NCI-H2029 (cell line): Measurements from ENCODE around the gene OMP.

ENCODE experiments used
- DNase-seq: peaks from one replicate; lab custom pipeline; 2025; lab: John Stamatoyannopoulos, UW

OMP gene

DNA sequence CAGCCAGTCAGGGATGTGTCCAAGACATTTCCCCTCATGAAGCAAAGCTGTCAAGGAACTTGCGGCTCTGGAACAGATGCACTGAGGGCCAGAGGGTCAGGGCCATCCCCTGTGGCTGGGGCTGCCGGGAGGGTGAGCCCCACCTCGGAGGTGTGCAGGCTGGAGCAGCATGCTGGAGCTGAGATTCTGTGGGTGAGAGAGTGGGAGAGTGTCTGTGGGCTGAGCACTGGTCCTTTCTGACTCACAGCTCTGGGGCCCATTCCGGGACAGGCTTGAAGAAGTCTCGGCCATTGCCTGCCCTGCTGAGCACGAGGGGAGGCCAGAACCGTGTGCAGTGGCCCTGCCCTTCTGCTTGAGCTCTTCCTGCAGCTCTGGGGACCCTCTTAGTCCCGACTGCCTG is 2.1 kb downstream of the OMP start:
- DNase-seq, result no peak

DNA sequence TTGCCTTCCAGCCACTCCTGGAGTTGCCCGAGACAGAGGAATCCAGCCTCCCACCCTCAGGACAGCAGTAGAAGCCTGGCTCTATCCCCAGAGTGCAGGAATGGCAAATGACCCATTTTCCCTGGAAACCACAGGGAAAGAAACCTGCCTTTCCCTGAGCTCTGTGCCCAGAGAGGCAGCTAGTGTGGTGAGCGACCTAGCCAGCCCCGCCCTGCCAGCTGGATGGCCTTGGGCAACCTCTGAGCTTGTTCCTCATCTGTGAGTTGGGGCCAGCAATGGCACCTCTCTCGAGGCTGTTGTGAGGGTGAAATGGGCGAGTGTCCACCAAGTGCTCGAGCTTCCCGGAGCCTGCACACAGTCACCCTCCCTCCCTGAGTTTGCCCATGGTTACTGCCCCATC is 3.7 kb downstream of the OMP start:
- DNase-seq, result no peak

DNA sequence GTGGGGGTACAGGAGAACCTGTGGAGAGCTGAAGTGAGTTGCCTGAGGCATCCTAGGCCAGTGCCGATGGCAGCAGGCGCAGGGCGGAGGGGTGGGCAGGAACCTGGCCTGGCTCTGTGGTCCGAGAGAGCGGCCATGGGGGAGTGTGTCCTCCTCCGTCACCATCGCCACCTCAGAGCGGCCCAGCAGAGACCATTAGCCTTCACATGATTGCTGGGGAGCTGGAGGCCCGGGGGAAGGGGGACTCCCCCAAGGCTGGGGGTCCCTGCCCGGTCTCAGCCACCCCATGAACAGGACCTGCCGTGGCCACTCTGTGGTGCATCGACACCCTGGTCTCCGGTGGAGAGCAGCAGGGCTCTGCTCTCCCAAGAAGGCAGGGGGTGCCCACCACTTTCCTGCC is 4.1 kb downstream of the OMP start:
- no peak for DNase-seq

DNA sequence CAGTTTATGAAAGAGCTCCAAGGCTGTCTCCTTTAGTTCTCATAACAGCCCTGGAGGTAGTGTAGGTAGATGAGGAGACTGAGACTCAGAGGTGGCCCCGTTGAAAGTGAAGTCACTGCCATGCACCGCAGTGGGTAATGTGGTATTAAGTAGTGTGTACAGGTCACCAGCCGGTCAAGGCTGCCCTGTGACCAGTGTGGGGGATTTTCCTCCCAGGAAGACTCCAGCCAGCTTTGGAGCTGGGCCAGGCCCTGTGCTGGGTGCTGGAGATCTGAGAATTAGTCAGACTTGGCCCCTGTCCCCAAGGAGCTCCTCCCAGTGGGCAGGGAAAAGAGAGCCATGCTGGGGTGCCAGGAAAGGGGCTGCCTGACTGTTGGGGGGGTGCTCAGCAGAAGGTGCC is 5.3 kb downstream of the OMP start:
- no peak for DNase-seq

DNA sequence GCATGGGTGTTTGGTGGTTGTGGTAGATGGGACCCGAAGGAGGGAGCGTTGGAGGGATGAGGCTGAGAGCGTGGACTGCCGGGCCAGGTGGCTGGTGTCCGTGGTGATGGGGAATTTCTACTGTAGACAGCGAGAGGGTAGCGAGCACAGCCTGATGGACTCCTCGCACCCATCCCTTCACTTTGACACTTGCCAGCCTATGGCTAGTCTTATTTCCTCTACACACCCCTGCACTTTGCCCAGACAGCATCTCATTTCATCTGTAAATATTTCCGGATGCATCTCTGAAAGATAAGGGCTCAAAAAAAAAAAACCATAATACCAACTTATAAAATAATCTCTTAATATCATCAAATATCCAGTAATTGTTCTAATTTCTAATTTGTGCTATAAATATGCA is 5.8 kb downstream of the OMP start:
- DNase-seq, result no peak

DNA sequence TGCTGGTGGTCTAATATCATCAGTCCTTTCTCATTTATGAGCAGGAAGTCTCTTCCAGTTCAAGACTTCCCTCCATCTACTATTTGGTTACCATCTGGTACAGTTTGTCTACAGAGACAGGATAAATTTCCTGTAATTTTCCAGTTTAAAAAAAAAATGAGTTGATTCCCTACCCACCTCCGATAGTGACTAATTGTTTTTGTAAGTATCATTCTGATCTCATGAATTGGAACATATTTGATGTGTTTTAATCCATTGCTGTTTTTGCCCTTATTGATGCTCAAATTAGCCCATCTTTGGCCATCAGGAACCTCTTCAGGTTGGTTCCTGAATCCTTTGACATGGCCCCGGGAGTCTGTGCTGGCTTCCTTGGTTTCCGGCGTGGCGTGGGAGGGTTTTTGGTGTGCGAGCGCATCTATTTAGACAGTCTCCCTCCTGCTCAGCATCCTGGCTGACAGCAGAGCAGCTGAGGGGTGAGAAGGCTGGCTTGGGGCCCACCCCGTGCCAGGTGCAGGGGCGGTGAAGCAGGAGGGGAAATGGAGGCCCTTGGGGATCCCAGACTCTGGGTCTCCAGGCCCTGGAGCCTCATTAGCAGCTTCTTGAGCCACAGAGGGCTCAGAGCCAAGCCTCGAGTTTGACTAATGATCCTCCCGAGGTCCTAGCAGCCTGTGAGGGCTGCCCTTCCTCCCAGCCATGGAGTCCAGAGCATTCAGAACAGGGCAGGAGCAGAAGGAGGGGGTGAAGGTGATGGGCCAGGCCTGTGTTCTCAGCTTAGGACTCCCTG is 6.8 kb downstream of the OMP start:
- DNase-seq, result no peak

DNA sequence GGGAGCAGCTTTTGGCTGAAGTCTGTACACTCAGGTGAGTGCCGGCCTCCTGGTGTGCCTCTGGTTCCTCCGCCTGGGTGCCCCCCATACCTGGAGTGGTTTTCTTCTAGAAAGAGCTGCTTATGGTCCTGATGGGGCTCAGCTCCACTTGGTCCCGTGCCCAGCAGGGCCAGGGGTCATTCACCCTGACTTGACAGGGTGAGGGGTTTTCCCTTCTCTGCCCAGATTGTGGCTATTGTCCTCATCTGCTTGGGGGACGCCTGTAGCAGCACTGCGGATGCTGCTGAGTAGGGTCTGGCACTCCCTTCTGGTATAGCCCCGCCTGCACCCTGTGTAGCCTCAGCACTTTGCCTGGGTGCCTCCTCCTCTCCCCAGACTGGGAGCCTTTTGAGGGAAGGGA is 8.2 kb downstream of the OMP start:
- DNase-seq, result no peak

DNA sequence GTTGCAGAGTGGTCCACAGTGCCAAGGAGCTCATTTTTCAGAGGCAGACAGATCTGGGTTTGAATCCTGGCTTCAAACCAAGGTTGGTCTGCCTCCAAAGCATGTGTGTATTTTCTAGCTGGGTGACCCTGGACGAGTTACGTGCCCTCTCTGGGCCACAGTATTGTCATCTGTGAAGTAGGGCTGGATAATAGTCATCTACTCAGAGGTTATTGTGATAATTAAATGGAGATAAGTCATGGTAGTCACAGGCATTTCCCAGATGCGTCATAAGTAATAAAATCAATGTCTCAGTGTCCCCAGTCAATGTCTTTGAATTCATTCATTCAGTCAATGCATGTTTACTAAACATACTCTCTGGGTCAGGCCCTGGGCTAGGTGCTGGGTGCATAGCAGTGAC is 8.6 kb downstream of the OMP start:
- DNase-seq, result no peak

DNA sequence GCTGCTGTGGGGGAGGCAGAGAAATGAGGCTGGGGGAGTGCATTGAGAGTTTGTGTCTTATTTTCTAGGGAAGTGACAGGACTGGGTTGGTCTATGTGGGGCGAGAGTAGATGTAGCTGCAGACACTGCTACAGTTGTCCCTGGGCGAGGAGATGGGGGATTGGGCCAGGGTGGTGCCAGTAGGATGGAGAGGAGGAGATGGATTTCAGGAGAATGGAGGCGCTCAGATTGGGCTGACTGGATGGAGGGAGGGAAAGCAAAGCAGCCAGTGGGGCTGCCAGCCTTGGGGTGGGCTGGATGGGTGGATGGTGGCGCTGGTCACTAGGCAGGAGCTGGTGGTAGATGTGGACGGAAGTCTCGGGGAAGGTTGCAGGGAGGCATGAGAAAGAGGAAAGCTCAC is 9.3 kb downstream of the OMP start:
- no peak for DNase-seq

DNA sequence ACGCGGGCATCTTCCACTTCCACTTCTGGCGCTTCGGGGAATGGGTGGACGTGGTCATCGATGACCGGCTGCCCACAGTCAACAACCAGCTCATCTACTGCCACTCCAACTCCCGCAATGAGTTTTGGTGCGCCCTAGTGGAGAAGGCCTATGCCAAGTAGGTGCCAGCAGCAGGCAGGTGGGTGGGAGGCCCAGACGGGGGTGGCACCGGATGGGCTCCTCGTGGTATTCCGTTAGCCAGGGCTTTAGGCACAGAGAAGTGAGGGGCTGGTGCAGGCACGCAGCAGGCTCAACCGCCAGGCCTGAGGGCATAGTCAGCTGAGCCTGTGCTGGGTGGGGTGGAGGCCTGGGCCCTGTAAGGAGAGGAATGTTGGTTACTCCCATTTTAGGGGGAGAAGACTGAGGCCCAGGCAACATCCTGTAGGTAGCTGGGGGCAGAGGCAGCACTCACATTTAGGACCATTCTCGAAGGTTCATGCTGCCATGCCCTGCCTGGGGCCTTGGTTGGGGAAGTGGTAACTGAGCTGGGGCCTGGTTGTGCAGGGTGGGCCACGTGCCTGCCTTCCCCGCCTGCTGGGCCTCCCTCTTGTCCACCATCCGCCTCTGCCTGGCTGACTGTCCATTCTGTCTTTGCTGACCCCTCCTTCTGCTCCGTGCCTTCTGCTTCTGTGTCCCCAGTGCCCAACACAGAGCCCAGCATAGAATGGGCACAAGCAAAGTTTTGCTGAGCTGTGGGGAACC is 10.2 kb downstream of the OMP start:
- no peak for DNase-seq

DNA sequence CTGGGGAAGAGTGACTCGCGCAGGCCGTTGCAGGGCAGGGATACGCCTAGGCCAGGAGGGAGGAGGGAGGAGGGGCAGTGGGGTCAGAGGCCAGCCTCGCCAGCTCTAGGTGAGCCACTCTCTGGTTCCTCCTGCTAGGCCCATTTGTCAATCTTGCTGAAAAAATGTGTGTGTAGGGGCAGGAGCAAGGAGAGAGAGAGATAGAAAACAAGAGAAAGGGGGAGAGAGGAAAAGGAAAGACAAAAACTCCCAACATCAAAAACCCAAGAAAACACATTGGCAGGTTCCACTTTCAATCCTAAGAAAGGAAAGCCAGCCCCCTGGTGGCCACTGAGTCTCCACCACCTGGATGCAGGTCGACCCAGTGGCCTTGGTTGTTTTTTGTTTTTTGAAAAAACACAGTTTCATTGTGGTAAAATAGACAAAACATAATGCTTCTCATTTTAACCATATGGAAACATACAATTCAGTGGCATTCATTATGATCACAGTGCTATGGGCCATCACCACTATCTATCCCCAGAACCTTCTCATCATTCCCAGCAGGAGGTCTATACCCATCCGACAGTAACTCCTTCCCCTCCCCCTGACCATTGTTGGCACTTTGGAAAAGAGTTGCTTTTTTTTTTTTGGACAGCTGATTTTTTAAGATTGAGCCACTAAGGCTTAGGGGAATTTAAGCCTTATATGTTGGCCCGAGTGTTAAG is 10.9 kb downstream of the OMP start:
- no peak for DNase-seq

DNA sequence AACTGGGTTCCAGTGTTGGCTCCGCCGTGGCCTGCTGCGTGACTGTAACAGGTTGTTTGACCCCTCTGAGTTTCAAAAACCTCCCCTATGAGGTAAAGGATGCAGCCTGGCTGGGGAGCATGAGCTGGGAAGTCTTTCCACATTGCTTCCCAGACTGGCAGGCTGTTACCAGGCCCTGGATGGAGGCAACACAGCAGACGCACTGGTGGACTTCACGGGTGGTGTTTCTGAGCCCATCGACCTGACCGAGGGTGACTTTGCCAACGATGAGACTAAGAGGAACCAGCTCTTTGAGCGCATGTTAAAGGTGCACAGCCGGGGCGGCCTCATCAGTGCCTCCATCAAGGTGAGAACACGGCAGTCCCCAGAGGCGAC is 11.4 kb downstream of the OMP start:
- no peak for DNase-seq

DNA sequence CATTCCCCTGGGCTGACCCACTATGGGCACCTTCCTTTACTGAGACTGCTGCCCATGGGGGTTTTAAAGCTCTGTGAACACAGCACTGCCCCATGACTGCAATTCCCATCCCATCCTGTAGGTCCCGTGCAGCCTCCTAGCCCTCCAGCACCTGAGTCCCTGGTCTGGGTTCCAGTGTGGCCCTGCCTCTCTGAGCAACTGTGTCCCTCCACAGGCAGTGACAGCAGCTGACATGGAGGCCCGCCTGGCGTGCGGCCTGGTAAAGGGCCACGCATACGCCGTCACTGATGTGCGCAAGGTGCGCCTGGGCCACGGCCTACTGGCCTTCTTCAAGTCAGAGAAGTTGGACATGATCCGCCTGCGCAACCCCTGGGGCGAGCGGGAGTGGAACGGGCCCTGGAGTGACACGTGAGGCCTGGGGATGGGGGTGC is 12.6 kb downstream of the OMP start:
- no peak for DNase-seq

DNA sequence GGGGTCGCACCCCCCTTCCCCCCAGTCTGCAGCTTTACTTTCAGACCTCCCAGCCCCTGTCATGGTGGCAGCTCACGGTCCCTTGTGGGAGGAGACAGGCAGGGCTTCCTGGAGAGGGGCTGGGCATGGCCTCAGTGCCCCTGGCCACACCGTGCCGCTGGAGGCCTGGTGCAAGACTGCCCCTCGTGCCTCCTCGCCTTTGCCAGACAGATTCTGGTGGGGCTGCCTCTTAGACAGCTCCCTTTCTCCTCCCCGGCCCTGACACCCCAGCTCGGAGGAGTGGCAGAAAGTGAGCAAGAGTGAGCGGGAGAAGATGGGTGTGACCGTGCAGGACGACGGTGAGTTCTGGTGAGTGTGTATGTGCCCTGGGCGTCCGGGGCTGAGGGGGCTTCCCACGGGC is 13.3 kb downstream of the OMP start:
- DNase-seq, result no peak

DNA sequence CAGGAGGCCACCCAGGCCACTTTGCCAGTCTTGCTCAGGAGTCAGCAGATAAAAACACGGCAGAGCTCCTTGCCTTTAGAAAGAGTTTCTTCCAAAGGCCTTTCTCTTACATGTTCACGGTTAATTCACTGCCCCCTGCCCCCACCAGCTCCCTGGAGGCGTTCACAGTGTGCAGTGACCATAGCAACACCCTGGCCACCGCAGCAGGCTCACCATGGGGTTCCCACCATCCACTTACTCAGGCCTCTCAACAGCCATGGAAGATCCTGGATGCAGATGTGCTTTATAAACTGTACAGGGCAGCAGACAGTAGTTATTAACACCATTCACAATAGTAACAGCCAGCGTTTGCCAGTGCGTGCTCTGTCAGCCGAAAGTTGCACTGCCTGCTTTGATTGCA is 14.9 kb downstream of the OMP start:
- DNase-seq, result no peak

DNA sequence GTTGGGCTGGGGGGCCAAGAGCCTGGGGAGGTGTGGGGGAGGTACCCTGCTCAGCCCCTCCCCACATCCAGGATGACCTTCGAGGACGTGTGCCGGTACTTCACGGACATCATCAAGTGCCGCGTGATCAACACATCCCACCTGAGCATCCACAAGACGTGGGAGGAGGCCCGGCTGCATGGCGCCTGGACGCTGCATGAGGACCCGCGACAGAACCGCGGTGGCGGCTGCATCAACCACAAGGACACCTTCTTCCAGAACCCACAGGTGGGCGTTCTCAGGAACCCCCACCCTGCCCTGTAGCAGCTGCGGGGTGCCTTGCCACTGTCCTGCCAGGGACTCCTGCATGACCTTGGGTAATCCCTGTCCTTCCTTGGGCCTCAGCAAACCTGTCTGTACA is 15.4 kb downstream of the OMP start:
- DNase-seq, result no peak

DNA sequence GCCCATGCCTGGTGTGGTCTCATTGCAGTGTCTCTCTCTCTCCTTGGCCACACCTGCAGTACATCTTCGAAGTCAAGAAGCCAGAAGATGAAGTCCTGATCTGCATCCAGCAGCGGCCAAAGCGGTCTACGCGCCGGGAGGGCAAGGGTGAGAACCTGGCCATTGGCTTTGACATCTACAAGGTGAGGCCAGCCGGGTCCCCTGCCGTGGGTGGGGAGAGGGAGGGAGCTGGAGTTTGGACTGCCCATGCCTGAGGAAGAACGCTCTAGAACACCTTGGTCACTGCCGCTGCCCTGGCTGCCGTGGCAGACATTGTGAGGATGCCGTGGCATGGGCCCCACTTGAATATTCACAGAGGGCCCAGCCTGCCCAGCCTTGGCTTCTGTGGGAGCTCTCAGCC is 16.3 kb downstream of the OMP start:
- DNase-seq, result no peak

DNA sequence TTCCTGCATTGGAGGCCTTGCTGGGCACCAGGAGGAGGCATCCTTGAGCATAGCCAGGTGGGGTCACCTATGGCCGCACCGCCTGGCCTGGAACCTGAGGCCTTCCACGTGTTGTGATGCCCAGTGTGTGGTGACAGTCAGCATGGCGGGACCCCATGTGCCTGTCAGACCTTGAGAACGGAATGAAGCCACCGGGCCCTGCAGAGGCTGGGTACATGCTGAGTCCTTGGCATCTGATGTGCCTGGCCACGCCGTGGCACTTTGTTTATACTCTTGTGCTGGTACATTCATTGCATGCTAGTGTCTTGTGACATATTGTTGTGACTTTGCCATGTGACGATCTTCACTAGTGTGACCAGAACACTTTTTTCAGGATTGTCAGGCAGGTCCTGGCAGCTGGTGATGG is 16.9 kb downstream of the OMP start:
- no peak for DNase-seq

DNA sequence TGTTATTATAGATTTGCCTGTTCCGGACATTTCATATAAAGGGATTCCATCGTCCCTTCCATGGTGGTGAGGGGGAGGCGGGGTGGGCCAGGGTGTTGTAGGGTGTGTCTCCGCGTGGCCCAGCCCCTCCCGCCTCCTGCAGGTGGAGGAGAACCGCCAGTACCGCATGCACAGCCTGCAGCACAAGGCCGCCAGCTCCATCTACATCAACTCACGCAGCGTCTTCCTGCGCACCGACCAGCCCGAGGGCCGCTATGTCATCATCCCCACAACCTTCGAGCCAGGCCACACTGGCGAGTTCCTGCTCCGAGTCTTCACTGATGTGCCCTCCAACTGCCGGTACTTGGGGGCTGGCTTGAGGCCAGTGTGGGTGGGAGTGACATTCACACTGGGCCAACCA is 17.9 kb downstream of the OMP start:
- no peak for DNase-seq

DNA sequence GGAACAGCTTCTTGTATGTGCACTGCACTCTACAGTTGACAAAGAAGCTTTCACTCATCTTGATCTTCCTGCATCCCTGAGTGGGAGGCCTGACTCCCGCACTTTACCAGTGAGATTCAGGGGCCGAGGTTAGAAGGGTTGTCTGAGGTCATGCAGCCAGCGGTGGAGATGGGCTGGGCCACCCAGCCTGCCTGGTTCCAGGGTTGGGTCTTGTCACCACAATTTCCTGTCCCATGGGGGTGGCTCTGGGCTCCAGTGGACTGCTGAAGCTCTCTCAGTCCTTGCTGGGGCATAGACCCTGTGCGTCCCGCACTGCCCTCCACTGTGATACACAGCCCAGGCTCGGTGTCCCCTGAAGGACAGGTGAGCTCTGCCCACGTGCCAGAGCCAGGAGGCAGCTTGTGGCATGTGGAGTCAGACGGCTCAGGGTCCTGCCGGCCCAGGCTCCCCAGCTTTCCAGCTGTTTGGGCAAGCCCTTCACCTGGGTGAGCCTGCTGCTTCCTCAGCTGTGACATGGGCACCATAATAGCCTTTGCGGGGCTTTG is 18.5 kb downstream of the OMP start:
- DNase-seq, result no peak

DNA sequence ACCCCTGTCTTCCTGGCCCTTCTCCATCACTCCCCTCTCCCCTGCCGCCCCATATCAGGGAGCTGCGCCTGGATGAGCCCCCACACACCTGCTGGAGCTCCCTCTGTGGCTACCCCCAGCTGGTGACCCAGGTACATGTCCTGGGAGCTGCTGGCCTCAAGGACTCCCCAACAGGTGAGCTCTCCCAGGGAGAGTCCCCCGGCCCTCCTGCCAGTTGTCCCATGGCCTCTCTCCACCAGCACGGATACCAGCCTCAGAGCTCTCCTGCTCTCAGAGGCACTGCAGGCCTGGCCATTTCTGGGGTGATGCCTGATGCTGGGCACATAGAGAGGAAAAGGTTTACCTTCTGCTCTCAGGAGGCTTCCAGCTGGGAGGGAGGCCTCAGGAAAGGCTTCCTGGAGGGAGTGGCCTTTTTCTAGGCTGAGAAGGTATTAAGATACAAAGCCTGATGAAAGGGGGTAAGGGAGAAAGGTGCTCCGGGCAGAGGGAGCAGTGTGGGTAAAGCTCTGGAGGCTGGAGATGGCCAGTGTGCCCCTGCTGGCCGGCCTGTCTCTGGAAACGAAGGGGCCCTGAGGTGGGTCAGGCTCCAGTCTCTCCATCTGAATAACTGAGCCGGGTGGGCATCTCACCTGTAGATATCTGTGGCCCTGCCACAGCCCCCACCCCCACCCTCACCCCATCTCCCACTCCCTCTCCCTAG is 19.4 kb downstream of the OMP start:
- no peak for DNase-seq

DNA sequence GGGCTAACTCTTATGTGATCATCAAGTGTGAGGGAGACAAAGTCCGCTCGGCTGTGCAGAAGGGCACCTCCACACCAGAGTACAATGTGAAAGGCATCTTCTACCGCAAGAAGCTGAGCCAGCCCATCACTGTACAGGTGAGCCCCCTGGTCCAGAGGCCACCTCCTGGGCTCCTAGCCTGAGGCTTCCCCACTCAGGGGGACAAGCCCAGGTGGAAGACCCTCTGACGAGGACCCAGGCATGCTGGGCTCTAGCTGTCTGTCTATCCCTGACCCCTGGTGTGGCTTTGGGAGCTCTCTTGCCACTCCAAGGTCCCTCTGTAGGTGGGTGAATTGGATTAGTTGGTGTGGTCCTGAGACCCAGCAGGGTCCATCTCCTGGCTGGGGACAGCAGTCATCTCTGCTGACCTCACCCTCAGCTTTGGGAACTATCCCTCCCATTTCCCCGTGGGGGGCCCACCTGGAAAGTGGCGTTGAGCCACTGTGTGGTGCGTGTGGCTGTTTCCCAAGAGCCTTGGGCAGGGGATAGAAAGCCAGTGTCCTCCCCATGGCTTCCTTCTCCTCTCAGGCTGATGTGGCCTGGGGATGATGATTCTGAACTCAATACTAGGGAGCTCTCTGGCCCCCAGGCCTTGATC is 20.1 kb downstream of the OMP start:
- no peak for DNase-seq
